Uterus (tissue), 4 donors: ENCODE results near the gene CDH2. TPM values are rescaled to one million over a fixed set of nuclear protein-coding genes. Genes with fewer than 3 reads are reported as not detected.

ENCODE experiments used
- DNase-seq, 2 donors: peaks; one replicate each; pipeline ENCODE4 v3.0.0-alpha.2; 2019 to 2020
- H3K27ac ChIP-seq, 2 donors: fragments of 200-600 bp; sonication (generic); 1 replicate in 1 of 2; 2 replicates in 1 of 2; pipeline ENCODE4 v1.5.1; 2016 to 2018
- H3K27me3 ChIP-seq, 2 donors: fragments of 200-600 bp; sonication (generic); one replicate each; pipeline ENCODE4 v1.5.1; 2018 to 2019; ENCODE audit warnings: control low read depth in 1 of 2
- H3K36me3 ChIP-seq, 2 donors: fragments of 200-600 bp; sonication (generic); one replicate each; pipeline ENCODE4 v1.5.1; 2019; ENCODE audit warnings: control low read depth in 1 of 2
- H3K4me1 ChIP-seq, 2 donors: fragments of 200-600 bp; sonication (generic); one replicate each; pipeline ENCODE4 v1.5.1; 2018 to 2019; ENCODE audit warnings: control low read depth in 1 of 2
- H3K4me3 ChIP-seq, 2 donors: fragments of 200-600 bp; sonication (generic); 1 replicate in 1 of 2; 2 replicates in 1 of 2; pipeline ENCODE4 v1.5.1; 2018 to 2019; ENCODE audit warnings: mild to moderate bottlenecking in 1 of 2
- H3K9me3 ChIP-seq, 2 donors: fragments of 200-600 bp; sonication (generic); one replicate each; pipeline ENCODE4 v1.5.1; 2019; ENCODE audit warnings: control low read depth in 1 of 2
- POLR2A ChIP-seq, 2 donors: fragments of 450-650 bp; IDR thresholded peaks; one replicate each; pipeline ENCODE4 v1.6.1; 2016; ENCODE audit warnings: antibody characterized with exemption in 2 of 2, mild to moderate bottlenecking in 1 of 2, moderate library complexity in 1 of 2
- intact Hi-C: fragments of 100-400 bp; cut with DNase I; formaldehyde crosslinking; loops from one replicate; pipeline ENCODE4 v1.15.1; 2023; ENCODE audit warnings: low total_unique reads
- total RNA-seq, 4 donors: library from RNA; depleted of rRNA in 3 of 4; stranded (reverse); fragments of >200 nt in 3 of 4; gene quantifications; one replicate each; pipeline versions ENCODE4 v1.1.0 to v1.2.4, GENCODE V29; 2014 to 2023
- TF ChIP-seq, protein P1 (sequence below), 4 experiments: fragments of 200-600 bp in 2 of 4; fragments of 450-650 bp in 2 of 4; sonication (generic) in 2 of 4; IDR thresholded peaks; one replicate each; pipeline ENCODE4 v1.5.1; 2016 to 2019; ENCODE audit warnings: antibody characterized with exemption in 4 of 4, mild to moderate bottlenecking in 2 of 4, moderate library complexity in 1 of 4
- donor health status: DM: yes; HTN: yes; CAD: no.

Gene CDH2
- total RNA-seq, 4 donors from 2014 or later, result 0.26 to 58.2 (median 1.9) TPM

DNA sequence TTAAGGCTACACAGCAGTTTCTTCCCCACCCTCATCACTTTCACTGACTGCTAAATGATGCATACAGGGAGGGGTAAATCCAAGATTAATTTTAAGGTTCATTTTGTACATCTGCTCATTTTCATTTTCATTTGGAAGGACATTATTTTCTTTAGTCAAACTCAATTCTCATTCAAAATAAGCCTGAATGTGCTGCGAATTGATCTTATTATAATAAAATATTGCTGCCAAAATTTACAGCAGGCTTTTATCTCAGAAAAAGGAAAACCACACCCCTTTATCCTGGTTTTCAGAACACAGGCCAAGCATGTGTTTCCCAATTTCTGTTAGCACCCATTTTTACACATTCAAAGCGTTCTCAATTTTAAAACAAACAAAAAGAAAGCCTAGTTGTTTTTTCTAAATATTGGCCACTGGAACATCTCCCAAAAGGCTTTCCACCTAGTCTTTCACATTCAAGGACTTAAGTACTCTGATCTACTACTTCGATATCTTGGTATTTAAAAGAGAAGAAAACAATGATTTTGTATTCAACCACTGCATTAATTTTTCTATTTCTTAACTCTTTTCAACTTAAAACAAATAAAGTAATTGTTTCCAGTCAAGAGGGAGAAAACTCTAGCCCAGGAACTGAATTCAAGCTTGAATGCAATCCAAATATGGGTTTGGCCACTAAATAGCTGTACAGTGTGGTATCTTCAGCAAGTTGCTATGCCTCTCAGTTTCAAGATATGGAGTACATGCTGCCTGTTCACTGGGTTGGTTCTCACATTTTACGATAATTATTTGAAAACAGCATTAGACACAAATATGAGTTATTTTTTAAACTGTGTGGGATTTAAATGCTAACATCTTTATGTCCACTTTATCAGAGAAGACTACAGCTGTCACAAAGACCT lies 52.5 kb downstream of the CDH2 start:
- Histone ChIP-seq H3K9me3 (no peaks in the 10 kb centered on the region), H3K27me3 (no peaks in the 10 kb centered on the region), H3K27ac (no peak overlapping the region), H3K4me3 (no peak overlapping the region), H3K4me1 (no peaks in the 10 kb centered on the region), H3K36me3 (no peaks in the 10 kb centered on the region)
- no peak for DNase-seq
- intact Hi-C loops, result no loop called here
- TF ChIP-seq POLR2A (IDR thresholded peaks at IDR 0.05), result no peak
- TF ChIP-seq, protein P1, sequence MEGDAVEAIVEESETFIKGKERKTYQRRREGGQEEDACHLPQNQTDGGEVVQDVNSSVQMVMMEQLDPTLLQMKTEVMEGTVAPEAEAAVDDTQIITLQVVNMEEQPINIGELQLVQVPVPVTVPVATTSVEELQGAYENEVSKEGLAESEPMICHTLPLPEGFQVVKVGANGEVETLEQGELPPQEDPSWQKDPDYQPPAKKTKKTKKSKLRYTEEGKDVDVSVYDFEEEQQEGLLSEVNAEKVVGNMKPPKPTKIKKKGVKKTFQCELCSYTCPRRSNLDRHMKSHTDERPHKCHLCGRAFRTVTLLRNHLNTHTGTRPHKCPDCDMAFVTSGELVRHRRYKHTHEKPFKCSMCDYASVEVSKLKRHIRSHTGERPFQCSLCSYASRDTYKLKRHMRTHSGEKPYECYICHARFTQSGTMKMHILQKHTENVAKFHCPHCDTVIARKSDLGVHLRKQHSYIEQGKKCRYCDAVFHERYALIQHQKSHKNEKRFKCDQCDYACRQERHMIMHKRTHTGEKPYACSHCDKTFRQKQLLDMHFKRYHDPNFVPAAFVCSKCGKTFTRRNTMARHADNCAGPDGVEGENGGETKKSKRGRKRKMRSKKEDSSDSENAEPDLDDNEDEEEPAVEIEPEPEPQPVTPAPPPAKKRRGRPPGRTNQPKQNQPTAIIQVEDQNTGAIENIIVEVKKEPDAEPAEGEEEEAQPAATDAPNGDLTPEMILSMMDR (IDR thresholded peaks at IDR 0.05), result no peak

DNA sequence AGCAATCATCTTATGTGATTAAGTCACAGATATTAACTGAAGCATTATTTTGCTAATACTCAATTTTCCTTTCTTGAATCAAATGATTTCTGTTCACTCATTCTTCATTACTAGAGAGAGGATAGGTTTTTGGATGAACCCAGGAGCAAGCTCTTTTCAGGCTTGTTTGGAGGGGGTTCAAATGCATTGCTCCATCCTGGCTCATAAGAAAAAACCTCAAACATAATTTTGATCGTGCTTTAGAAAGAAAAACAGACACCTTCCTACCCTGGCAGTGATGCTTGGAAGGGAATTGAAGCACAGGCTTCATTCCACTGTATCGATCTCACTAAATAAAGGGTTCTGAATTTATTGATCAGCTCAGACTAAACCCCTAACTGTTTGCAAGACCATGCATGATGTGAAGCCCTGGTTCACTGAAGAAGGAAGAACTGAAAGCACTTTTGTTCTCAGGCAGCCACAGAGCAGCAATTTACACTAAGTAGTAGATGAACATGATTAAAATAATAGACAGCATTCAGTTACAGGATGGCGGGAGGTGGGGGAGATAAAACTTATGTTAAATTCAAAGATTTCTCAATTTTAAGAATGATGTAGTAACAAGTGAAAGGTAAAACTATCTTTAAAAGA lies 53.4 kb downstream of the CDH2 start:
- Histone ChIP-seq H3K4me1 (no peaks in the 10 kb centered on the region), H3K4me3 (no peak overlapping the region), H3K9me3 (no peaks in the 10 kb centered on the region), H3K36me3 (no peaks in the 10 kb centered on the region), H3K27me3 (no peaks in the 10 kb centered on the region), H3K27ac (no peak overlapping the region)
- DNase-seq, result no peak
- TF ChIP-seq, protein P1 (IDR thresholded peaks at IDR 0.05), result no peak
- TF ChIP-seq POLR2A (IDR thresholded peaks at IDR 0.05), result no peak
- intact Hi-C loops, result no loop called here

DNA sequence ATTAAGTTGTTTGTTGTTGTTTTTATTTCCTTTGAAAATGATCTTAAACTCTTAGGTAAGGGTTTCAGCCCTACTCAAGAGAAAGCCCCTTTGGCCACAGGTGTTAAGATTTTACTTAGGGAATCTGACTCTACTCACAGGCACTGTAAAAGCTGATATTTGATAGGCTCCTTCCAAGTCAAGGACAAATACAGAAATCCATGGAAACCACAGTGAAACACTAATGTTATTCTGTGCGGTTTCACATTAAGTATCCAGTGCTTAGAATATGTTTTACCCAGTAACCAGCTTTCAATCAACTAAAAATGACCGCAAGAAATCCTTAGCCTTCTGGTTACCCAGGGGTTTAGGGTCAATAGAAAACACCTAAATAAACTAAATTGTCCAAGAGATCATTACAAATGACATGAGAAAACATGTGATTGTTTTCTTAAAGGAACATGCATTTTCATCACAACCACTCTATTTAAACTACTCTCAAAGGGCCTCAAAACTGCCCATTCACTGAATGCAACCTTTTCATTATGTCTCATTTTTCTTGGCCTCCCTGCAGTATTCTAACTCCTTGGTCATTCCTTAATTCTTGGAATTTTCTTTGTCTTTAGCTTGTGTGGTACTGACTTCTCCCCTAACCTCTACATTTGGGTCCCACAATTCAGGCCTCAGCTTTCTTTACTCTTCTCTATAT lies 56.0 kb downstream of the CDH2 start:
- no peaks in the 10 kb centered on the region for H3K36me3 ChIP-seq
- no peak overlapping the region for H3K27ac ChIP-seq
- TF ChIP-seq POLR2A (IDR thresholded peaks at IDR 0.05), result no peak
- TF ChIP-seq, protein P1 (IDR thresholded peaks at IDR 0.05), result no peak
- no peaks in the 10 kb centered on the region for H3K9me3 ChIP-seq
- no peaks in the 10 kb centered on the region for H3K27me3 ChIP-seq
- intact Hi-C loops, result no loop called here
- H3K4me3 ChIP-seq, result no peak overlapping the region
- H3K4me1 ChIP-seq, result no peaks in the 10 kb centered on the region
- no peak for DNase-seq

DNA sequence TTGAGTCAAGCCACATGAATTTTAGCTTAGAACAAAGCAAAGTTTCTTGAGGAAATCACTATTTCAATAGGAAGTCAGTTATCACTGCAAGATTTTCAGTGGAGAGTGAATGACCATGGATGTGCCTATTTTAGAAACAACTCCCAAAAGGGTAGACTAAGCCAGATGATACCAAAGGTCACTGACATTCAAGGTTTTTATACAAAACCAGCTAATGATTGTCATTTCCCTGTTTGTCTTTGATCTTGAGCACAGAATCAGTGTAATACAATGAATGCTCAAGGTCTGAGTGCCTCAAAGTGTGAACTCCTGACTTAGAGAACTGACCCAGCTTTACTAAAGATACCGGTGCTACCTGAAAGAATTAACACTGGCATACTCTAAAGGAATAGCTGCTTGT lies 60.5 kb downstream of the CDH2 start:
- Histone ChIP-seq H3K4me1 (no peaks in the 10 kb centered on the region), H3K36me3 (no peaks in the 10 kb centered on the region), H3K27ac (no peak overlapping the region), H3K27me3 (no peaks in the 10 kb centered on the region), H3K4me3 (no peak overlapping the region), H3K9me3 (no peaks in the 10 kb centered on the region)
- TF ChIP-seq, protein P1 (IDR thresholded peaks at IDR 0.05), result no peak
- TF ChIP-seq POLR2A (IDR thresholded peaks at IDR 0.05), result no peak
- intact Hi-C loops, result no loop called here
- no peak for DNase-seq

DNA sequence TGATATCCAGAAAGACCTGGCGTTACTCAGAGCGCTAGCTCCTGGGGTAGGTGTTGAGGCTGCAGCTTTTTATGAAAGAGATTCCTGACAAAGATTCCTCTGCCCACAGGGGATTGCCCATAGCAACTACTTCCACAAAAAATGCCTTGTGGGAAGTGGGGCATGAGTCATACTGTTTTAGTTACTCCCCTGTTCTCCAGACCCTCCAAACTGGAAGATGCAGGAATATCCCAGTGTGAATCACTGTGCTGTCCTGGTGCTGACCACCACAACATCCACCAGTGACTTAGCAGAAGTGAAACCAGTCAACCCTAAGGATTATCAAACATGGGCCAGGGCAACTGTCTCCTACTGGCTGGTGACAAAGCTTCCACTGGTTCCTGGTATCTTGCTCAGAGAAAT lies 61.8 kb downstream of the CDH2 start:
- no peak overlapping the region for H3K27ac ChIP-seq
- intact Hi-C loops, result no loop called here
- H3K4me3 ChIP-seq, result no peak overlapping the region
- H3K4me1 ChIP-seq, result no peaks in the 10 kb centered on the region
- no peaks in the 10 kb centered on the region for H3K27me3 ChIP-seq
- H3K9me3 ChIP-seq, result no peaks in the 10 kb centered on the region
- no peaks in the 10 kb centered on the region for H3K36me3 ChIP-seq
- TF ChIP-seq, protein P1 (IDR thresholded peaks at IDR 0.05), result no peak
- no peak for TF ChIP-seq POLR2A (IDR thresholded peaks at IDR 0.05)
- DNase-seq, result no peak
